ENCODE data around the gene HSPB2. TPM values are rescaled to one million over a fixed set of nuclear protein-coding genes. Genes with fewer than 3 reads are reported as not detected.

HSPB2 gene
- total RNA-seq, 1 experiment from 2014 or later: not detected

- H3K36me3 ChIP-seq (ENCODE audit: control insufficient read depth in 1 of 2, insufficient read depth in 2 of 2, low read length in 2 of 2): no peaks in the 10 kb centered on the region
- peak overlapping the region; percentile 89 for H3K4me2 ChIP-seq (ENCODE audit: low read length)
- TF ChIP-seq TCF7L2 (IDR thresholded peaks at IDR 0.05; ENCODE audit: borderline replicate concordance, extremely low read depth, insufficient read depth, insufficient read length) (no peak), ELF1 (IDR thresholded peaks at IDR 0.05; ENCODE audit: borderline replicate concordance, low read depth) (no peak), ZFX (IDR thresholded peaks at IDR 0.05) (no peak), RAD21 (IDR thresholded peaks at IDR 0.05; ENCODE audit: low read depth) (no peak), FOSL1 (IDR thresholded peaks at IDR 0.05; ENCODE audit: low read depth) (no peak), JUND (IDR thresholded peaks at IDR 0.05) (no peak), EGR1 (IDR thresholded peaks at IDR 0.05; ENCODE audit: low read depth) (no peak)
- no peaks in the 10 kb centered on the region for H3K27me3 ChIP-seq (ENCODE audit: insufficient read depth, low read length)
- DNase-seq (ENCODE audit: low read depth, low spot score): no peak
- H3K27ac ChIP-seq (ENCODE audit: low read depth, low read length): peak overlapping the region; percentile 42; the same call in 1 of the 2 replicates
- CTCF ChIA-PET: interaction anchor here (0.6 kb wide), 1 partner anchor 11 kb away, joined by 3 read pairs; no protein-coding TSS in a partner anchor
- peak; percentile 57 for ATAC-seq
- no peaks in the 10 kb centered on the region for H3K9me3 ChIP-seq (ENCODE audit: control insufficient read depth in 1 of 2, insufficient read depth in 1 of 2, low read depth in 1 of 2, low read length in 2 of 2)
- H2AFZ ChIP-seq (ENCODE audit: low read depth, low read length, poor library complexity, severe bottlenecking): peak overlapping the region; percentile 83
- peak overlapping the region; percentile 67 for H3K9ac ChIP-seq (ENCODE audit: low read length)
- BruUV-seq (replicated peaks): no TSS peak
- no peaks in the 10 kb centered on the region for H4K20me1 ChIP-seq (ENCODE audit: insufficient read depth)
- peaks cover 20 to 29% of the 10 kb centered on the region in 2 experiments; a peak in 3 of 4 replicates for H3K4me1 ChIP-seq (ENCODE audit: control insufficient read depth in 1 of 2, insufficient read depth in 2 of 2, low read length in 2 of 2)
- intact Hi-C loops (cut with micrococcal nuclease): no loop called here
- no peaks in the 10 kb centered on the region for H3K9me2 ChIP-seq (ENCODE audit: insufficient read depth)
- peak overlapping the region; percentile 53 to 67 for H3K4me3 ChIP-seq (replicated peaks in 1 of 2; ENCODE audit: low read depth in 1 of 2, low read length in 2 of 2)
- no peaks in the 10 kb centered on the region for H3K79me2 ChIP-seq (ENCODE audit: insufficient read depth, low read length)
- POLR2A ChIA-PET: interaction anchor here (0.6 to 0.8 kb wide), 2 partner anchors 11 to 191 kb away, joined by 4 read pairs; no protein-coding TSS in a partner anchor
- RAD21 ChIA-PET (ENCODE audit: low non-redundant PET in 1 of 2, low total read pairs in 2 of 2, uncharacterized antibody in 2 of 2, unreplicated experiment in 2 of 2): no interaction called here
Observed at GRCh38 chr11:111937461-111937769, 24.9 kb downstream of the HSPB2 start.

GRCh38 chr11:111937844-111938243 is 25.3 kb downstream of the HSPB2 start:
- ATAC-seq (peak; percentile 4; the same call in 1 of the 2 replicates), DNase-seq (ENCODE audit: low read depth, low spot score) (no peak)
- TF ChIP-seq RAD21 (IDR thresholded peaks at IDR 0.05; ENCODE audit: low read depth): no peak
- TF ChIP-seq CBX3 (IDR thresholded peaks at IDR 0.05; ENCODE audit: low read depth): no peak
- TF ChIP-seq EZH2phosphoT487 (IDR thresholded peaks at IDR 0.05; ENCODE audit: borderline replicate concordance): no peak
- no peak for TF ChIP-seq YY1 (IDR thresholded peaks at IDR 0.05; ENCODE audit: extremely low read depth, insufficient replicate concordance, low read depth, low read length)
- TF ChIP-seq POLR2AphosphoS5 (IDR thresholded peaks at IDR 0.05; ENCODE audit: low read depth, low read length): no peak
- no peak for TF ChIP-seq ZNF274 (IDR thresholded peaks at IDR 0.05; ENCODE audit: low read depth, low read length)
- Histone ChIP-seq H3K9me3 (ENCODE audit: control insufficient read depth in 1 of 2, insufficient read depth in 1 of 2, low read depth in 1 of 2, low read length in 2 of 2) (no peaks in the 10 kb centered on the region), H3K79me2 (ENCODE audit: insufficient read depth, low read length) (no peaks in the 10 kb centered on the region), H3K36me3 (ENCODE audit: control insufficient read depth in 1 of 2, insufficient read depth in 2 of 2, low read length in 2 of 2) (no peaks in the 10 kb centered on the region), H3K27me3 (ENCODE audit: insufficient read depth, low read length) (no peaks in the 10 kb centered on the region), H2AFZ (ENCODE audit: low read depth, low read length, poor library complexity, severe bottlenecking) (no peak overlapping the region), H3K4me2 (ENCODE audit: low read length) (peak overlapping the region; percentile 89), H3K27ac (ENCODE audit: low read depth, low read length) (no peak overlapping the region), H3K4me3 (replicated peaks in 1 of 2; ENCODE audit: low read depth in 1 of 2, low read length in 2 of 2) (peak overlapping the region; percentile 53 to 67), H3K9me2 (ENCODE audit: insufficient read depth) (no peaks in the 10 kb centered on the region), H3K9ac (ENCODE audit: low read length) (peak overlapping the region; percentile 67; the same call in 1 of the 2 replicates), H4K20me1 (ENCODE audit: insufficient read depth) (no peaks in the 10 kb centered on the region), H3K4me1 (ENCODE audit: control insufficient read depth in 1 of 2, insufficient read depth in 2 of 2, low read length in 2 of 2) (peaks cover 20 to 29% of the 10 kb centered on the region in 2 experiments; a peak in 3 of 4 replicates)
- ChIA-PET CTCF (no interaction called here), RAD21 (ENCODE audit: low non-redundant PET in 1 of 2, low total read pairs in 2 of 2, uncharacterized antibody in 2 of 2, unreplicated experiment in 2 of 2) (no interaction called here), POLR2A (interaction anchor here (0.8 kb wide), 1 partner anchor 11 kb away, joined by 4 read pairs; no protein-coding TSS in a partner anchor)
- intact Hi-C loops (cut with micrococcal nuclease): no loop called here
- no TSS peak for BruUV-seq (replicated peaks)
